HCT116 (cell line): Measurements from ENCODE around the gene BTNL3. TPM values are rescaled to one million over a fixed set of nuclear protein-coding genes. Genes with fewer than 3 reads are reported as not detected.

Source experiments
- ATAC-seq: fragments of 200-7000 bp; cut with Tn5 transposase; 2 replicates; pipeline ENCODE4 v1.9.1; 2020; ENCODE audit warnings: mild to moderate bottlenecking, moderate library complexity
- BruUV-seq: library from RNA; stranded (reverse); fragments of 400-500 nt; replicated peaks from 2 replicates; lab custom pipeline; 2021; lab: Mats Ljungman, UMichigan
- CTCF ChIA-PET: fragments of 300-600 bp; sonication (Branson Sonifier 250); formaldehyde crosslinking; loops from one replicate; lab custom pipeline; 2021; ENCODE audit warnings: antibody characterized with exemption; lab: Charles Lee
- POLR2A ChIA-PET: fragments of 300-600, 350-600 bp; sonication (Branson Sonifier 250); formaldehyde crosslinking; loops from one replicate; lab custom pipeline; 2021; ENCODE audit warnings: antibody characterized with exemption; lab: Charles Lee
- RAD21 ChIA-PET, 2 experiments: fragments of 300-600 bp; sonication (Branson Sonifier 250); formaldehyde crosslinking; loops; one replicate each; lab custom pipeline; 2023; ENCODE audit warnings: low total read pairs in 2 of 2; ENCODE audit not compliant: uncharacterized antibody in 2 of 2, unreplicated experiment in 2 of 2, low non-redundant PET in 1 of 2; lab: Charles Lee
- DNase-seq: peaks from one replicate; pipeline ENCODE4 v3.0.0-alpha.2; 2010; ENCODE audit warnings: low read depth, low spot score
- H2AFZ ChIP-seq: fragments of 200-600 bp; shearing (Covaris generic), sonication (generic); 2 replicates; pipeline ENCODE4 v1.6.1; 2017; ENCODE audit warnings: low read depth, mixed run types, mixed read lengths, antibody characterized with exemption, low read length; ENCODE audit not compliant: poor library complexity, severe bottlenecking
- H3K27ac ChIP-seq: 2 replicates; pipeline ENCODE4 v1.5.1; 2012; ENCODE audit warnings: low read depth, low read length
- H3K27me3 ChIP-seq: fragments of 200-600 bp; sonication (generic); 2 replicates; pipeline ENCODE4 v1.6.1; 2016; ENCODE audit warnings: mixed run types, low read length, mixed read lengths; ENCODE audit not compliant: insufficient read depth
- H3K36me3 ChIP-seq, 2 experiments: fragments of 200-500 bp in 1 of 2; fragments of 200-600 bp in 1 of 2; sonication (Bioruptor generic) in 1 of 2; sonication (generic) in 1 of 2; 2 replicates each; pipeline versions ENCODE4 v1.5.1 to v1.6.1; 2014 to 2016; ENCODE audit warnings: low read length in 2 of 2, inconsistent platforms in 1 of 2, mixed read lengths in 1 of 2, mixed run types in 1 of 2; ENCODE audit not compliant: insufficient read depth in 2 of 2, control insufficient read depth in 1 of 2
- H3K4me1 ChIP-seq, 2 experiments: fragments of 200-600 bp in 1 of 2; sonication (generic) in 1 of 2; 2 replicates each; pipeline versions ENCODE4 v1.5.1 to v1.6.1; 2012 to 2017; ENCODE audit warnings: low read length in 2 of 2, inconsistent platforms in 1 of 2, mild to moderate bottlenecking in 1 of 2, mixed read lengths in 1 of 2, mixed run types in 1 of 2, moderate library complexity in 1 of 2; ENCODE audit not compliant: insufficient read depth in 2 of 2, control insufficient read depth in 1 of 2
- H3K4me2 ChIP-seq: fragments of 200-600 bp; sonication (generic); 2 replicates; pipeline ENCODE4 v1.6.1; 2017; ENCODE audit warnings: mixed run types, low read length, mixed read lengths
- H3K4me3 ChIP-seq, 2 experiments: fragments of 200-600 bp in 1 of 2; sonication (generic) in 1 of 2; replicated peaks in 1 of 2; 2 replicates each; pipeline ENCODE4 v1.5.1; 2011 to 2016; ENCODE audit warnings: low read length in 2 of 2, control low read depth in 1 of 2, low read depth in 1 of 2, mild to moderate bottlenecking in 1 of 2, mixed read lengths in 1 of 2, mixed run types in 1 of 2
- H3K79me2 ChIP-seq: fragments of 200-600 bp; sonication (generic); 2 replicates; pipeline ENCODE4 v1.6.1; 2017; ENCODE audit warnings: mild to moderate bottlenecking, mixed run types, low read length, moderate library complexity, mixed read lengths; ENCODE audit not compliant: insufficient read depth
- H3K9ac ChIP-seq: fragments of 200-600 bp; sonication (generic); 2 replicates; pipeline ENCODE4 v1.6.1; 2016; ENCODE audit warnings: low read length, mixed read lengths
- H3K9me2 ChIP-seq: fragments of 200-600 bp; sonication (generic), shearing (Covaris generic); 2 replicates; pipeline ENCODE4 v1.6.1; 2017; ENCODE audit warnings: mixed run types, mild to moderate bottlenecking, moderate library complexity; ENCODE audit not compliant: insufficient read depth
- H3K9me3 ChIP-seq, 2 experiments: fragments of 200-500 bp in 1 of 2; fragments of 200-600 bp in 1 of 2; sonication (Bioruptor generic) in 1 of 2; sonication (generic) in 1 of 2; 2 replicates each; pipeline ENCODE4 v1.6.1; 2014 to 2017; ENCODE audit warnings: low read length in 2 of 2, mixed read lengths in 2 of 2, inconsistent platforms in 1 of 2, low read depth in 1 of 2, mild to moderate bottlenecking in 1 of 2, mixed run types in 1 of 2, moderate library complexity in 1 of 2; ENCODE audit not compliant: control insufficient read depth in 1 of 2, insufficient read depth in 1 of 2
- H4K20me1 ChIP-seq: fragments of 200-600 bp; sonication (generic), shearing (Covaris generic); 2 replicates; pipeline ENCODE4 v1.6.1; 2017; ENCODE audit warnings: mixed run types, mild to moderate bottlenecking, moderate library complexity; ENCODE audit not compliant: insufficient read depth
- CBX3 ChIP-seq: IDR thresholded peaks from 2 replicates; pipeline ENCODE4 v1.6.1; 2012; ENCODE audit warnings: low read depth
- CTCF ChIP-seq, 3 experiments: fragments of 200-600 bp in 1 of 3; sonication (generic) in 1 of 3; IDR thresholded peaks in 2 of 3; conservative IDR thresholded peaks in 1 of 3; 2 replicates each; pipeline ENCODE4 v1.5.1; 2012 to 2017; ENCODE audit warnings: low read depth in 2 of 3, low read length in 2 of 3, antibody characterized with exemption in 1 of 3, borderline replicate concordance in 1 of 3, control low read depth in 1 of 3, mild to moderate bottlenecking in 1 of 3, mixed read lengths in 1 of 3, mixed run types in 1 of 3, moderate library complexity in 1 of 3; ENCODE audit not compliant: insufficient read depth in 1 of 3
- ELF1 ChIP-seq: IDR thresholded peaks from 2 replicates; pipeline ENCODE4 v1.6.1; 2012; ENCODE audit warnings: low read depth, borderline replicate concordance
- EZH2 ChIP-seq: fragments of 200-600 bp; sonication (generic); IDR thresholded peaks from 2 replicates; pipeline ENCODE4 v1.6.1; 2017; ENCODE audit warnings: antibody characterized with exemption, mixed run types
- FOSL1 ChIP-seq: IDR thresholded peaks from 2 replicates; pipeline ENCODE4 v1.6.1; 2012; ENCODE audit warnings: low read depth
- JUND ChIP-seq: IDR thresholded peaks from 2 replicates; pipeline ENCODE4 v1.6.1; 2012
- MAX ChIP-seq: IDR thresholded peaks from 2 replicates; pipeline ENCODE4 v1.6.1; 2012
- POLR2A ChIP-seq: IDR thresholded peaks from 2 replicates; pipeline ENCODE4 v1.7.0; 2011; ENCODE audit warnings: borderline replicate concordance; ENCODE audit not compliant: insufficient read depth, insufficient read length; ENCODE audit errors: extremely low read depth
- POLR2AphosphoS5 ChIP-seq: IDR thresholded peaks from 2 replicates; pipeline ENCODE4 v1.6.1; 2011; ENCODE audit warnings: mild to moderate bottlenecking, low read depth, low read length, moderate library complexity
- RAD21 ChIP-seq: IDR thresholded peaks from 2 replicates; pipeline ENCODE4 v1.6.1; 2012; ENCODE audit warnings: low read depth, mild to moderate bottlenecking
- REST ChIP-seq: IDR thresholded peaks from 2 replicates; pipeline ENCODE4 v1.6.1; 2012; ENCODE audit warnings: low read depth
- SIN3A ChIP-seq: IDR thresholded peaks from 2 replicates; pipeline ENCODE4 v1.6.1; 2012; ENCODE audit warnings: low read depth
- SP1 ChIP-seq: IDR thresholded peaks from 2 replicates; pipeline ENCODE4 v1.6.1; 2012; ENCODE audit warnings: low read depth
- SRF ChIP-seq: IDR thresholded peaks from 2 replicates; pipeline ENCODE4 v1.6.1; 2012; ENCODE audit warnings: low read depth
- TCF7L2 ChIP-seq: IDR thresholded peaks from 2 replicates; pipeline ENCODE4 v1.7.0; 2011; ENCODE audit warnings: borderline replicate concordance, inconsistent platforms; ENCODE audit not compliant: insufficient read depth, insufficient read length; ENCODE audit errors: extremely low read depth
- YY1 ChIP-seq: IDR thresholded peaks from 2 replicates; pipeline ENCODE4 v1.6.1; 2011; ENCODE audit warnings: low read length, low read depth, moderate library complexity, mild to moderate bottlenecking; ENCODE audit not compliant: insufficient replicate concordance; ENCODE audit errors: extremely low read depth
- ZFX ChIP-seq: fragments of 450-650 bp; IDR thresholded peaks from 2 replicates; pipeline ENCODE4 v1.6.1; 2017
- intact Hi-C: fragments of 100-400 bp; cut with micrococcal nuclease; formaldehyde crosslinking; loops from 2 replicates; pipeline ENCODE4 v1.10.0; 2022
- total RNA-seq: library from RNA; stranded (reverse); gene quantifications from one replicate; pipeline ENCODE4 v1.2.1, GENCODE V29; 2021; ENCODE audit not compliant: unreplicated experiment

The BTNL3 gene
- total RNA-seq, 1 experiment from 2014 or later, result not detected

- no peaks in the 10 kb centered on the region for H3K9me2 ChIP-seq
These were observed 54.1 kb downstream of the BTNL3 start for GRCh38 chr5:181042722-181043121.

More at GRCh38 chr5:181042722-181043121, 54.1 kb downstream of the BTNL3 start:
- ChIA-PET CTCF (no interaction called here), RAD21 (no interaction called here), POLR2A (no interaction called here)
- Histone ChIP-seq H3K27ac (no peak overlapping the region), H3K4me3 (no peak overlapping the region), H3K9me3 (no peaks in the 10 kb centered on the region), H4K20me1 (no peaks in the 10 kb centered on the region), H3K27me3 (peaks cover 16% of the 10 kb centered on the region; the same call in 1 of the 2 replicates), H2AFZ (no peak overlapping the region), H3K4me1 (no peaks in the 10 kb centered on the region), H3K36me3 (no peaks in the 10 kb centered on the region), H3K9ac (no peak overlapping the region), H3K79me2 (no peaks in the 10 kb centered on the region), H3K4me2 (no peak overlapping the region)
- TF ChIP-seq POLR2A, result no peak
- TF ChIP-seq TCF7L2, result no peak
- TF ChIP-seq POLR2AphosphoS5, result no peak
- TF ChIP-seq MAX, result no peak
- TF ChIP-seq CBX3, result no peak
- no peak for TF ChIP-seq REST
- TF ChIP-seq JUND, result no peak
- no peak for TF ChIP-seq FOSL1
- no peak for TF ChIP-seq SP1
- no peak for TF ChIP-seq RAD21
- no peak for TF ChIP-seq EZH2
- TF ChIP-seq CTCF (IDR thresholded peaks at IDR 0.05 in 2 of 3, conservative IDR thresholded peaks at IDR 0.05 in 1 of 3; ENCODE audit: borderline replicate concordance in 1 of 3, insufficient read depth in 1 of 3, low read depth in 2 of 3, low read length in 2 of 3), result no peak
- TF ChIP-seq YY1, result no peak
- TF ChIP-seq SIN3A, result no peak
- no peak for TF ChIP-seq ZFX
- TF ChIP-seq SRF, result no peak
- no peak for TF ChIP-seq ELF1
- intact Hi-C loops, result loop anchor here (10.0 kb wide), 1 partner anchor 112 kb away; no protein-coding TSS in a partner anchor
- ATAC-seq (no peak), DNase-seq (no peak)
- BruUV-seq, result no TSS peak
